ENCODE results near the gene XAB2. TPM values are rescaled to one million over a fixed set of nuclear protein-coding genes. Genes with fewer than 3 reads are reported as not detected.

Gene XAB2
- total RNA-seq, 1 experiment from 2014 or later, result 36.9 TPM

DNA sequence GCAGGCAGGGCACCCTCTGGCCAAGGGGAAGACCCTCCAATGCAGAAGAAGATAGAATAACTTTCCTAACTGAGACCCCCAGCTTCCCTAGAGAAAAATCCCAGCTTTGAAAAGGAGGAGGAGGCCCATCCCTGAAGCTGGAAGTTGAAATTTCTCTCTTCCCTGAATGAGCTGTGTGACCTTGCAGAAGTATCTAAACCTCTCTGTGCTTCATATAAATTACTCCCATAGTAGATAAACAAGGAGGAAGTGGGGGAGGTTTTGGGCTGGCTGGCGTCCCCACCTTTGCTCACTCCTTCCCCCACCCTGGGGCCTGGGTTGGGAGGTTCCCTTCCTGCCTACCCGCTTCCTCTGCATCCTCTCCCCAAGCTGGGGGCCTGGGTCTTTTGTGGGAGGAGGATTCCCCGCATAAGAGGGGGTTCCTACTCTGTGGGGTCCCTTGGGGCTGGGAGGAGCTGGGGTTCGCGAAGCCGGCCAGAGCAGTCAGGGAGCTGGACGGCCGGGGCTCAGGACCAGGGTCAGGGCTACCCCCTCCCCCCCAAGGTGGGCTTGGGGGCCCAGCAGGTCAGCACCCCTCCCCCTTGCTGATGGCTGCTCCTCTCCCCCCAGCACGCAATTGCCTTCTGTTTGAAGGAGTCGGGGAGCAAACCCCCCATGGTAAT lies 22.0 kb downstream of the XAB2 start:
- ATAC-seq (no peak), DNase-seq (ENCODE audit: low read depth, low spot score) (no peak)
- Histone ChIP-seq H3K27me3 (ENCODE audit: control insufficient read depth, insufficient read depth, low read length) (no peaks in the 10 kb centered on the region), H3K4me1 (ENCODE audit: control insufficient read depth, insufficient read depth, low read length) (no peaks in the 10 kb centered on the region), H3K36me3 (ENCODE audit: control insufficient read depth, insufficient read depth, low read length) (no peaks in the 10 kb centered on the region), H3K27ac (ENCODE audit: low read length) (no peak overlapping the region), H3K4me3 (ENCODE audit: low read depth in 2 of 2, low read length in 2 of 2) (no peak overlapping the region), H3K9me3 (ENCODE audit: control insufficient read depth, insufficient read depth, low read depth, low read length) (no peaks in the 10 kb centered on the region)
- TF ChIP-seq SIN3A (IDR thresholded peaks at IDR 0.05; ENCODE audit: borderline replicate concordance, insufficient read depth, low read depth, low read length), result no peak
- TF ChIP-seq POLR2AphosphoS5 (IDR thresholded peaks at IDR 0.05; ENCODE audit: low read depth, low read length), result no peak
- no peak for TF ChIP-seq TCF7L2 (IDR thresholded peaks at IDR 0.05; ENCODE audit: low read depth, low read length)
- TF ChIP-seq, protein P1, sequence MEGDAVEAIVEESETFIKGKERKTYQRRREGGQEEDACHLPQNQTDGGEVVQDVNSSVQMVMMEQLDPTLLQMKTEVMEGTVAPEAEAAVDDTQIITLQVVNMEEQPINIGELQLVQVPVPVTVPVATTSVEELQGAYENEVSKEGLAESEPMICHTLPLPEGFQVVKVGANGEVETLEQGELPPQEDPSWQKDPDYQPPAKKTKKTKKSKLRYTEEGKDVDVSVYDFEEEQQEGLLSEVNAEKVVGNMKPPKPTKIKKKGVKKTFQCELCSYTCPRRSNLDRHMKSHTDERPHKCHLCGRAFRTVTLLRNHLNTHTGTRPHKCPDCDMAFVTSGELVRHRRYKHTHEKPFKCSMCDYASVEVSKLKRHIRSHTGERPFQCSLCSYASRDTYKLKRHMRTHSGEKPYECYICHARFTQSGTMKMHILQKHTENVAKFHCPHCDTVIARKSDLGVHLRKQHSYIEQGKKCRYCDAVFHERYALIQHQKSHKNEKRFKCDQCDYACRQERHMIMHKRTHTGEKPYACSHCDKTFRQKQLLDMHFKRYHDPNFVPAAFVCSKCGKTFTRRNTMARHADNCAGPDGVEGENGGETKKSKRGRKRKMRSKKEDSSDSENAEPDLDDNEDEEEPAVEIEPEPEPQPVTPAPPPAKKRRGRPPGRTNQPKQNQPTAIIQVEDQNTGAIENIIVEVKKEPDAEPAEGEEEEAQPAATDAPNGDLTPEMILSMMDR (IDR thresholded peaks at IDR 0.05), result no peak
- TF ChIP-seq, protein P2, sequence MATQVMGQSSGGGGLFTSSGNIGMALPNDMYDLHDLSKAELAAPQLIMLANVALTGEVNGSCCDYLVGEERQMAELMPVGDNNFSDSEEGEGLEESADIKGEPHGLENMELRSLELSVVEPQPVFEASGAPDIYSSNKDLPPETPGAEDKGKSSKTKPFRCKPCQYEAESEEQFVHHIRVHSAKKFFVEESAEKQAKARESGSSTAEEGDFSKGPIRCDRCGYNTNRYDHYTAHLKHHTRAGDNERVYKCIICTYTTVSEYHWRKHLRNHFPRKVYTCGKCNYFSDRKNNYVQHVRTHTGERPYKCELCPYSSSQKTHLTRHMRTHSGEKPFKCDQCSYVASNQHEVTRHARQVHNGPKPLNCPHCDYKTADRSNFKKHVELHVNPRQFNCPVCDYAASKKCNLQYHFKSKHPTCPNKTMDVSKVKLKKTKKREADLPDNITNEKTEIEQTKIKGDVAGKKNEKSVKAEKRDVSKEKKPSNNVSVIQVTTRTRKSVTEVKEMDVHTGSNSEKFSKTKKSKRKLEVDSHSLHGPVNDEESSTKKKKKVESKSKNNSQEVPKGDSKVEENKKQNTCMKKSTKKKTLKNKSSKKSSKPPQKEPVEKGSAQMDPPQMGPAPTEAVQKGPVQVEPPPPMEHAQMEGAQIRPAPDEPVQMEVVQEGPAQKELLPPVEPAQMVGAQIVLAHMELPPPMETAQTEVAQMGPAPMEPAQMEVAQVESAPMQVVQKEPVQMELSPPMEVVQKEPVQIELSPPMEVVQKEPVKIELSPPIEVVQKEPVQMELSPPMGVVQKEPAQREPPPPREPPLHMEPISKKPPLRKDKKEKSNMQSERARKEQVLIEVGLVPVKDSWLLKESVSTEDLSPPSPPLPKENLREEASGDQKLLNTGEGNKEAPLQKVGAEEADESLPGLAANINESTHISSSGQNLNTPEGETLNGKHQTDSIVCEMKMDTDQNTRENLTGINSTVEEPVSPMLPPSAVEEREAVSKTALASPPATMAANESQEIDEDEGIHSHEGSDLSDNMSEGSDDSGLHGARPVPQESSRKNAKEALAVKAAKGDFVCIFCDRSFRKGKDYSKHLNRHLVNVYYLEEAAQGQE (IDR thresholded peaks at IDR 0.05; ENCODE audit: insufficient read depth in 1 of 2, low read depth in 2 of 2, low read length in 1 of 2), result no peak
- intact Hi-C loops (cut with micrococcal nuclease; ENCODE audit: unreplicated experiment), result no loop called here
- ChIA-PET POLR2A (no interaction called here), CTCF (no interaction called here)
- in situ Hi-C loops (cut with HindIII; ENCODE audit: low pct_unique_long_range_greater_than_20kb, low sequenced_read_pairs), result no loop called here
- BruUV-seq (replicated peaks), result no TSS peak

DNA sequence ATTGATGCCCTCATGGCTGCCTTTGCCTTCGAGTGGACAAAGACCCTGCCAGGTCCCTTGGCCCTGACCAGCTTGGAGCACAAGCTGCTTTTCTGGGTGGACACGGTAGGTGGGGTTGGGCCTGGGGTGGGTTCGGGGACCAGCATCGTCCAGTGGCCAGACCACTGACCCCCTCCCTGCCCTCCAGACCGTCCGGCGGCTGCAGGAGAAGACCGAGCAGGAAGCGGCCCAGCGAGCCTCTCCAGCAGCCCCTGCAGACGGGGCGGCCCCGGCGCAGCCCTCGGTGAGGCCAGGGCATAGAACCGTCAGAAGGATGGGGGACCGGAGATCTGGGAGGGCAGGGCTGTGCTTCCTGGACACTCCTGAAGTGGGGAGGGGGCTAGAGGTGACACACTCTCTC lies 23.1 kb downstream of the XAB2 start:
- TF ChIP-seq POLR2AphosphoS5 (IDR thresholded peaks at IDR 0.05; ENCODE audit: low read depth, low read length) (no peak), TCF7L2 (IDR thresholded peaks at IDR 0.05; ENCODE audit: low read depth, low read length) (no peak), SIN3A (IDR thresholded peaks at IDR 0.05; ENCODE audit: borderline replicate concordance, insufficient read depth, low read depth, low read length) (no peak)
- TF ChIP-seq, protein P2 (IDR thresholded peaks at IDR 0.05; ENCODE audit: insufficient read depth in 1 of 2, low read depth in 2 of 2, low read length in 1 of 2), result no peak
- TF ChIP-seq, protein P1 (IDR thresholded peaks at IDR 0.05), result no peak
- ATAC-seq, result no peak
- ChIA-PET POLR2A (interaction anchor here (0.6 kb wide), 1 partner anchor 215 kb away, joined by 3 read pairs; no protein-coding TSS in a partner anchor), CTCF (interaction anchor here (0.6 kb wide), 1 partner anchor 10 kb away, joined by 4 read pairs; no protein-coding TSS in a partner anchor)
- DNase-seq (ENCODE audit: low read depth, low spot score), result no peak
- H3K27me3 ChIP-seq (ENCODE audit: control insufficient read depth, insufficient read depth, low read length), result no peaks in the 10 kb centered on the region
- no peaks in the 10 kb centered on the region for H3K36me3 ChIP-seq (ENCODE audit: control insufficient read depth, insufficient read depth, low read length)
- in situ Hi-C loops (cut with HindIII; ENCODE audit: low pct_unique_long_range_greater_than_20kb, low sequenced_read_pairs) (no loop called here), intact Hi-C loops (cut with micrococcal nuclease; ENCODE audit: unreplicated experiment) (no loop called here)
- H3K4me1 ChIP-seq (ENCODE audit: control insufficient read depth, insufficient read depth, low read length), result no peaks in the 10 kb centered on the region
- no TSS peak for BruUV-seq (replicated peaks)
- no peak overlapping the region for H3K4me3 ChIP-seq (ENCODE audit: low read depth in 2 of 2, low read length in 2 of 2)
- no peaks in the 10 kb centered on the region for H3K9me3 ChIP-seq (ENCODE audit: control insufficient read depth, insufficient read depth, low read depth, low read length)
- no peak overlapping the region for H3K27ac ChIP-seq (ENCODE audit: low read length)
